ENCODE measurements around the gene PDLIM5. TPM values are rescaled to one million over a fixed set of nuclear protein-coding genes. Genes with fewer than 3 reads are reported as not detected.

The PDLIM5 gene
- total RNA-seq, 1 experiment from 2014 or later = 58.0 TPM

GRCh38 chr4:94595880-94596483 is 144.2 kb downstream of the PDLIM5 start:
- H3T11ph ChIP-seq (ENCODE audit: low read length) = no peak overlapping the region
- H3K27me3 ChIP-seq (ENCODE audit: insufficient read depth, low read length) = no peaks in the 10 kb centered on the region
- DNase-seq = no peak
- no peaks in the 10 kb centered on the region for H3K4me1 ChIP-seq (ENCODE audit: insufficient read depth, low read length)
- Mint-ChIP-seq H3K36me3 (ENCODE audit: insufficient read depth in 1 of 3, low read depth in 3 of 3) (peaks cover 3 to 8% (median 7%) of the 10 kb centered on the region in 3 experiments; a peak in 5 of 7 replicates), H3K27me3 (ENCODE audit: low read depth) (no peaks in the 10 kb centered on the region), H3K9me3 (no peaks in the 10 kb centered on the region), H3K27ac (no peak overlapping the region), H3K4me3 (no peak overlapping the region), H3K4me1 (no peaks in the 10 kb centered on the region)
- H3K4ac ChIP-seq (ENCODE audit: low read depth, low read length) = no peak overlapping the region
- H4K20me1 ChIP-seq (ENCODE audit: control insufficient read depth, insufficient read depth, insufficient read length) = no peaks in the 10 kb centered on the region
- no peak overlapping the region for H2BK120ac ChIP-seq (ENCODE audit: low read depth, low read length, poor library complexity, severe bottlenecking)
- no peak overlapping the region for H3K23ac ChIP-seq (ENCODE audit: insufficient read length, low read depth, low read length)
- no peak overlapping the region for H4K91ac ChIP-seq (ENCODE audit: insufficient read length, low read depth, low read length)
- H4K5ac ChIP-seq (ENCODE audit: insufficient read length, low read depth, low read length) = no peak overlapping the region
- no peak overlapping the region for H4K8ac ChIP-seq (replicated peaks; ENCODE audit: insufficient read length, low read depth, low read length)
- H2BK15ac ChIP-seq (ENCODE audit: low read depth, low read length) = no peak overlapping the region
- no peaks in the 10 kb centered on the region for H3K79me1 ChIP-seq (ENCODE audit: insufficient read depth, low read depth, low read length, poor library complexity, severe bottlenecking)
- H2BK12ac ChIP-seq (ENCODE audit: insufficient read length, low read depth, low read length) = no peak overlapping the region
- no peak overlapping the region for H2BK5ac ChIP-seq (ENCODE audit: insufficient read length, low read length)
- no peaks in the 10 kb centered on the region for H3K9me3 ChIP-seq (ENCODE audit: control insufficient read depth, low read depth, low read length)
- H3K23me2 ChIP-seq (ENCODE audit: insufficient read length, low read depth, low read length, poor library complexity, severe bottlenecking) = no peaks in the 10 kb centered on the region
- H3K56ac ChIP-seq (ENCODE audit: insufficient read length, low read depth, low read length) = no peak overlapping the region
- no CpG with 5 or more reads among the region's 5 CpGs for whole genome bisulfite sequencing (ENCODE audit: extremely low coverage, insufficient read length, low lambda C conversion rate)
- no peak overlapping the region for H3K4me2 ChIP-seq (ENCODE audit: insufficient read depth, insufficient read length, low read length)
- no peak overlapping the region for H2AFZ ChIP-seq (ENCODE audit: low read length)
- no peak overlapping the region for H3K27ac ChIP-seq (ENCODE audit: insufficient read length, low read depth, low read length)
- peak; percentile 80 for TF ChIP-seq CTCF (conservative IDR thresholded peaks at IDR 0.05)
- H3K18ac ChIP-seq (ENCODE audit: insufficient read length, low read depth, low read length) = no peak overlapping the region
- H2BK20ac ChIP-seq (ENCODE audit: low read depth, low read length, poor library complexity, severe bottlenecking) = no peak overlapping the region
- H3K79me2 ChIP-seq (ENCODE audit: insufficient read depth, low read length) = no peaks in the 10 kb centered on the region
- no peak overlapping the region for H3K14ac ChIP-seq (ENCODE audit: insufficient read depth, low read length)
- no peak overlapping the region for H2AK5ac ChIP-seq (ENCODE audit: insufficient read length, low read length)
- H3K9ac ChIP-seq (ENCODE audit: extremely low read depth, insufficient read length, low read length) = no peak overlapping the region

Measured in H9 (cell line).